Effector CD8-positive, alpha-beta T cell (primary cell): ENCODE measurements around the gene HOXA5.

Source experiments
- DNase-seq: peaks from one replicate; lab custom pipeline; 2025; lab: John Stamatoyannopoulos, UW

Gene HOXA5

DNA sequence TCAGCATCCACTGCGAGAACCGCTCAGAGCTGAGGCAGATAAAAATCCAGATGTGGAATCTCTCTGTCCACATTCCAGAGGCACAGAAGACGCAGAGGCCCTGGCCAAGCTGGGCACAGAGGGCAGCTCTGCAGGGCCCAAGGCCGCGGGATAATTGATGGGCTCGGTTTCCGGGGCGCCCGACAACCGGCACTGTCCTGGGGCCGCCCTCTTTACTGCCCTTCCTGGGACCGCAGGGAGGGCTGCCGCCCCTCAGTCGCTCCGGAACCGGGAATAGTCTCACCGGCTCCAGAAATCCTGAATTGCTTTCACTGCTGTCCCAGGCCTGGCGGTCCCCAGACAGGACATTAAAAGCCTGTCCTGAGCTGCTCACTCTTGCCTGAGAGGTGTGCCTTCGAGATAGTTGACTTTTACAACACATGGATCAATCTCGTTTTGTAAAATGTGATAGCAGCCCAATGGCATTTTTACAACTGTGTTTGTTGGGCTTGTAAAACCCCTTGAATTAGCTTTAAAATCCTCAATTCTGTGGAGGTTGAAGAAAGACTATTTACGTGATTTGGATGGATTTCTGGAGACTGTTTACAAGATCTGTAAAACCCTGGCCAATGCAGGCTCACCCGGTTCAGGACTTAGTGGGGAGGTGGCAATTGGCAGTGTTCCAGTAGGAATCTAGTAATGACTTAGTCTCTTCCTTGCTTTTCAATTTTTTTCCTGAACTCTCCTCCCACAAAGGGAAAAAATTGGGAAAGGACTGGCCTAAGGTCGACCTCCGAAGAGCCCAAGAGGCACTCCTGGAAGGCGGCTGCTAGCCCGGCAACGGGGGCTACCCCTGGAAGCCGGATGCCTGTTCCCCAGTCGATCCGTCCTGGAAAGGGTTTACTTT is 5.5 kb upstream of the HOXA5 start:
- no peak for DNase-seq

DNA sequence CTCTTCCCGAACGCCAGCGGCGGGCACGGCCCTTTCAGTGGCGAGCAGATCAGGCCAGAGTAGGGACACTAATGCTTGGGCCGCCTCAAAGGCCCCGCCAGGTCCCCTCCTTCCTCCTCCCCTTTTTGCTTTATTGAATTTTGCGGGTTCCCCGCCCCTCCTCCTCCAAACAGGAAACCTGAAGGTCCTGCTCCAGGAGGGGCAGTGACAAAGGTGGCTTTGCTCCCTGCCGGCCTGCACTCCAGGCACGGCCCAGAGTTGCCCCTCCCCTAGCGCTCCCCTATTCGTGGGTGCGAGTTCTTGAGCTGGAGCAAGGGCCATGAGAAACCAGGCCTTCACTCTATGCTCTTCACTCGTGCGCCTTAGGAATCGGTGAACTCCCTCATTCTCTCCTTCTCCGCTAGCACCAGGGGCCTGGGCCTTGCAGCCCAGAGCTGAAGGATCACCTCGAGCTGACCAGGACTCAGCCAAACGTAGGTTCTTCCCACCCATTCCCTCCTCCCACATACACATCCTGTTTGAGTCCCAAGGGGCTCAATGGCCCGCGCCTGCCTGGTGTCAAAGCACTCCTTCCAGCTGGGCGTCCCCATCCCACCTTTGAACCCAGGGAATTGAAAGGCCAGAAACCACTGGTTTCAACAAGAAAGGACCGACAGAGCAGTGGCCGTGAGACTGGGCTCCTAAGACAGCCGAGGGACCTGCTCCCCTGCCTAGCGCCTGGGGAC is 4.7 kb upstream of the HOXA5 start:
- no peak for DNase-seq

DNA sequence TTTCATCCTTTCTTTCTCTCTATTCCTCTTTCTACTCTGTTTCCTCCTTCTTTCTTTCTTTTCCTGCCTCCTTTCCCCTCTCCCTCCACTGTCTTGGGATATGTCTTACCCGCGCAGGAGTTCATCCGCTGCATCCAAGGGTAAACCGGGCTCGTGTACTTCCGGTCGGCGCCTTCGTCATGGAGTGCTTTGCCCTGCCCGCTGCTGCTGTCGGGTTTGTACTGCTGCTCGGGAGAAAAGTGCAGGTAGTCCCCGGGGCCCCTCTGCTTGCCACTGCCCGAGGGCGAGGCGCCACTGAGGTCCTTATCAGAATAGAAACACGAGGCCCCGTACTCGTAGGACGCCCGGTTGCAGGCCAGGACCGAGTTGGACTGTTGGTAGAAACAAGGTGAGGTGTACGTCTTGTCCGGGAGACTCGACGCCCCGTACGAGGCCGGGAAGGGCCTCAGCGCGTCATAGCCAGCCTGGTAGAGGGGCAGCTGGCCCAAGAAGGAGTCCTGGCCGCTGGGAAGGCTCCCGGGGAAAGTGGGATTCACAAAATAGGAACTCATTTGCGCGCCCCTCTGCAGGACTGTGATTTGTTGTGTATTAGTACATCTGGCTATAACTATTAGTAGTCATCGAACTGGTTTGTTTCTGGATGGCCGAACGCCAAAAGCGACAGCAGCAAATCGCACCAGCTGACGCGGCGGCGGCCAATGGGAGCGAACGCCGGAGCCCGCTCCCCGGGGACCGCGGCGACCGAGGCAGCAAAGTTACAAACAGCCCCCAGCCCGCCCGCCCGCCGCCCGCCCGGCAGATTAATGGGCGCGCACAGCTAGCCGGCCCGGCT is 3.9 kb upstream of the HOXA5 start, which contains the start of gene HOXA6:
TSS of gene HOXA6 (minus strand) at position 576 of the 832 bp plus-strand sequence. CDS start at position 551, 25 bp downstream.
- DNase-seq = no peak

DNA sequence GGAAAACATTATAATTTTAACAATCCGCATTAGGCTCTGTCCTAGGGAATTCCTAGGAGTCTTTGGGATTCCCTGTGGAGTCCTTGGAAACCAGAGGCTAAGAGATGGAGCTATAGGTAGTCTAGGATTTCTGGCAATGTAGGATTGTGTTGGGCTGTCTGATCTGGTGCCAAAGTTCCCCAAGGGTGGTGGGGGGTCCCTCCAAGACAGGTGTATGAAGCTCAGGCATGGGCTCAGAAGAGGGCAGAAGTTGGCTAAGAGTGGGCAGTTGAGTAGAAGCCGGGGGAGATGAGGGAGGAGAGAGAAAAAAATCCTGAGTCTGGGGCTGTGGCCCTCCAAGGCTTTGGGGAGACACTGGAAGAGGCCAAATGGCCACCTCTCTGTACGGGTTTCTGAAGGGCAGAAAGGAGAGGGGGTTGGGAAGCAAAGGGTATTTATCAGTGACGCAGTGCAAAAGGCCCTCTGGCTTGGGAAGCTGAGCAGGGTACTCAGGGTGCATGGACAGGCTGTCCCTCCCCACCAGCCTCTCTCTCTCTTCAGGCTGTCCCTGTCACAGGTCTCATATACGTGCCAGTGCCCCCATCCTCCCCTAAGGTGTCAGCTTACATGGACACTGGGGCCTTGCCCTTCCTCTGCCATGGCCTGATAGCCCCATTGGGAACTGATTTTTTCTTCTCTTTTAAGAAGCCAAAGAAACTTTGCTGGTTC is 3.2 kb upstream of the HOXA5 start:
- no peak for DNase-seq

DNA sequence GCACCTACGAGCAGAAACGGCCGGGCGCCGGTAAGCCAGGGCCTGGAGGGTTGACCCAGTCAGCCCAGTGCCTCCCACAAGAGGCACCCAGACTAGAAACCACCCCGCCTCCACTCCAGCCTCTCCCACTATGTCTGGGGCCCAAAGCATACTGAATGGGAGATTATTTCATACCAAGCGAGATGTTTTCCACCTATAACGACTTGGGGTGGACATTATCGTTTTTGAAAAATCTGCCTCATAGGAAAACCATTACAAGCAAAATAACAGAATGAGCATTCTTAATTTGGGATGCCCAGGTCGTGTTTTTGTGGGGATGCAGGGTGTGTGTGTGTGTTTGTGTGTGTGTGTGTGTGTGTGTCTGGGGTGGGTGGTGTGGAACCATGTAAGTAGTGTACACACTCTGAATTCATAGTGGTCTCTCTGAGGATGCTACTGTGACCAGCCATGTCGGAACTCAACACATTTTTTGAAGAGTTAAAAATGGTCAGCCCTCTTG is 2.5 kb upstream of the HOXA5 start:
- no peak for DNase-seq

DNA sequence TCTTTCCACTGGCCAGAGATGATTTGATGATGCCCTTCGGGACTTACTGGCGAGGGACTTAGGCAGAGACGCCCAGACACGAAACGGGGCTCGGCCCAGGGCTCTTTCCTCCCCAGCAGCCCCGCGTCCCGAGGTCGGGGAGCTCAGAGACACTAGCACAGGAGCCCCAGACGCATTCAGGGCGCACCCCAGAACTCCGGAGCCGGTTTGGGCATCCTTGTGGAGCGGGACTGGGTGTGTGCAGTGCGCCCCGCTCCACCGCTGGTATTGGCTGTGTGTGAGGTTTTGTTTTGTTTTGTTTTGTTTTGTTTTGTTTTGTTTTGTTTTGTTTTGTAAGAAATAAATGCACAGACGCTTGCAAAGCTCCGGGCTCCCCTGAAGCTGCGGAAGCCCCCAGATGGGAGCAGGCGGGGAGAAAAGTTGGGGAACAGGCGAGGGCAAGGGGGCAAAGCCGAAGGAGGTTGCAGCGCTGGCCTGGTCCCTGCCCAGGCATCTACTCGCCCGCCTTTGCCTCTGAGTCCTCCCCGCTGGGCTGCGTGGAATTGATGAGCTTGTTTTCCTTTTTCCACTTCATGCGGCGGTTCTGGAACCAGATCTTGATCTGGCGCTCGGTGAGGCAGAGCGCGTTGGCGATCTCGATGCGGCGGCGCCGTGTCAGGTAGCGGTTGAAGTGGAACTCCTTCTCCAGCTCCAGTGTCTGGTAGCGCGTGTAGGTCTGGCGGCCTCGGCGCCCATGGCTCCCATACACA is 1.9 kb upstream of the HOXA5 start:
- no peak for DNase-seq

DNA sequence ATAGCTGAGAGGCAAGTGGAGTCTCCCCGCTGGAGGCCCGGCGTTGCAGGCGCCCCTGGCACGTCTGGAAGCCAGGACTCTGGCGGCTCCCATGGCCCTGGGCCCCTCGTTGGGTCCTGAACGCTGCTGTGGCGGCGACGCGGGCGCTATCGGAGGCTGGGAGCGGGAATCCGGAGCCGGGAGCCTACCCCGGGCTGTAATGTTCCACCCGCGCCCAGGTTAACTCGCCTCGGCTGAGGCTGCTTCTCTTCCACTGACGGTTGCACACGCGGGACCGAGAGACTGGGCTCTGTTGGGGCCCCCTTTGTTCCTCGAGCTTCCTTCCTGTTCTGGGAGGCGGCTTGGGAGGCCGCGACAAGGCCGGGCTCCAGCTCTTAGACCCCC is 1.3 kb upstream of the HOXA5 start:
- DNase-seq = no peak

DNA sequence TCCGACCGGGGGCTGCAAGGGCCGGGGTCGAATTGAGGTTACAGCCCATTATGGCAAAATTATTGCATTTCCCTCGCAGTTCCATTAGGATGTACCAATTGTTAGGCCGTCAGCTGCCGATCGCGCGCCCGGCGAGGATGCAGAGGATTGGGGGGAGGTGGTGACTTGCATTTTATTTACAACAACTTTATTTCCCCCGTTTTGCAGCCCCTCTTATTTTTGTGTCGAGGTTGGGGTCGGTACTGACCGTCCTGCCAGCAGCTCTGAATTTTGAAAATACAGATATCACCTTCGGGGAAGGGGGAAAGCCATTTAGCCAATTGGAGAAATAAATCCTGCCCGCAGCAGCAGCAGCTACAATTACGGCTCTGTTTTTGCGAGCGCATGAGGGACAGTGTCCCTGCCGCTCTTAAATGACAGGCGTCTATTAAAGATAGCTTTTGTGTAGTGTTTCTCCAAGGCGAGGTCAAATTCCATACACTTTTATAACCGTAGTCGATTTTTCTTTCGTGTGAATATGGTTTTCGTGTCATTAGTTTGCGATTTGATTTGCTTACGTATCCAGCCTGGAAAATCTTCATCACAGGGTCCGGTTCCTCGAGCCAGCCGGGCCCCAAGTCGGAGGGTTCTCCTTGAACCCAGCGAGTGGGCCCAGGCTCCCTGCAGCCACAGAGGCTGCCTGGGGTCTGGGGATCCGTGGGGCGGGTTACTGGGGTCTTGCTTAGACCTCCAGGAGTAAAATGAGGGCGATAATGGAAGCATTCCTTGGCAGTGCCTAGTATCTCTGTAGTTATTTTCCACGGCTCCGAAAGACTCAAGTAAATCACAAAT is 684 bp upstream of the HOXA5 start:
- DNase-seq = no peak

DNA sequence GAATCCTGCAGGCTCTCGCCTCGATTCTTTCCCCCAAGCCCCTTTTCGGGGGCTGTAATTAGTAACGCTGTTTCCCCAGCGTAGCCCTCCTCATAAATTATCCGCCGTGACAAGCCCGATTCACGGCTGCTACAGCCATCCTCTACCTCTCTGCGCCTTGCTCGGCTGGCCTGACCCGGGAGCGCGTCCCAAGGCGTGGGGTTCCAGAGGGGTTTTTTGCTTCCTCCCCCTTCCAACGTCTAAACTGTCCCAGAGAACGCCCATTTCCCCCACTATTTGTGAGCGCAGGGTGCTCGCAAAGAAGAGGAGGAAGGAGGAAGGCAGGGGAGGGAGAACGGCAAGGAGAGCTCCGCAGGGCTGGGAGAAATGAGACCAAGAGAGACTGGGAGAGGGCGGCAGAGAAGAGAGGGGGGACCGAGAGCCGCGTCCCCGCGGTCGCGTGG is 880 bp downstream of the HOXA5 start:
- DNase-seq = no peak

DNA sequence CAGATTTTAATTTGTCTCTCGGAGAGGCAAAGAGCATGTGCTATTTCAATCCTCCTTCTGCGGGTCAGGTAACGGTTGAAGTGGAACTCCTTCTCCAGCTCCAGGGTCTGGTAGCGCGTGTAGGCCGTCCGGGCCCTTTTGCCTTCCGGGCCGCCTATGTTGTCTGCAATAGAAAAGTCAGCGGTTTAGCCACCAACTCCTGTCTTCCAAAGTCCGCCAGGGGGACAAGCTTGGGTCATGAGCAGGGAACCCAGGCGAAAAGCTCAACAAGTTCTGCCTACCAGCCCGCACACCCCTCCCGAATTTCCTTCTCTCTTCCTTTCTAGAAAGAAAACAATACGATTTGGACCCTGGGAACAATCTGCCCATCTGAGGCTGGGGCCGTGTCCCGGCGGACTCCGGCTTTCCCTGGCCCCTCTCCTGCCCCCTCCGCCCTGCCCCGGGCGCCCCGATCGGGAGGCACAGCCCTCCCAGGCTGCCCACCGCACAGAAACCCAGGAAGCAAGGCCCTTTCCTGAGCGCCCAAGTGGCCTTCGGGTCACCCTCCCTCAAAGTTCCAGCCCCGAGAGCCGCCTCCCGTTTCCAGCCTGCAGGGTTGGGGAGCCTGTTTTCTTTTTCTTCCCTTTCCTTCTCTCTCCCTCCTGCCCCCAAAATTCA is 1.4 kb downstream of the HOXA5 start:
- no peak for DNase-seq

DNA sequence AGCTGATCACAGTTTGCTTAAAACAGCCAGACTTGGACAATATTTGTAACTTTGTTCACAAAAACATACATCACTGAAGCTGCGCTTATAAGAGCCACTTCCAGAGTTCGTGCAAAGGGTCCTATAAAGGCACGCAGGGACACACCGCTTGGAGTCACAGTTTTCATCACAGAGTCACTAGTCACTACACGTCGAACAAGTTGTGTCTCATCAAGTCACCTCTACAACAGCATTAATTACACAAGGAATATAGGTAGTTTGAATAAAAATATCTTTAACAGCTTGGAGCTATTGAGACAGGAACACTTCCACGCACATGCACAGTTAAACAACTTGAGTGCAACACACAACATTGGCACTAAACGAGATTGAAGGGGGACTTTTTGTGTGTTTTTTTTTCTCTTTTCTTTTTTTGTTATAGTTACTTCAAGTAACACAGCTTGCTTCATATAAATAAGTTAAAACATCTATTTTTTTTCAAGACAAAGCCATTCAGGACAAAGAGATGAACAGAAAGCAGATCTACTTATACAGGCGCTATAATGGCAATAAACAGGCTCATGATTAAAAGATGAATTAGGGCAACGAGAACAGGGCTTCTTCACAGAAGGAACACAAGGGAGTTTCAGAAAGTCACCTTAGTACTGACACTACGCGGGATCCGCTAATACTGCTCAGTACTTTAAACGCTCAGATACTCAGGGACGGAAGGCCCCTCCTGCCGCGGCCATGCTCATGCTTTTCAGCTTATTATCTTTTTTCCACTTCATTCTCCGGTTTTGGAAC is 2.2 kb downstream of the HOXA5 start:
- DNase-seq = no peak

DNA sequence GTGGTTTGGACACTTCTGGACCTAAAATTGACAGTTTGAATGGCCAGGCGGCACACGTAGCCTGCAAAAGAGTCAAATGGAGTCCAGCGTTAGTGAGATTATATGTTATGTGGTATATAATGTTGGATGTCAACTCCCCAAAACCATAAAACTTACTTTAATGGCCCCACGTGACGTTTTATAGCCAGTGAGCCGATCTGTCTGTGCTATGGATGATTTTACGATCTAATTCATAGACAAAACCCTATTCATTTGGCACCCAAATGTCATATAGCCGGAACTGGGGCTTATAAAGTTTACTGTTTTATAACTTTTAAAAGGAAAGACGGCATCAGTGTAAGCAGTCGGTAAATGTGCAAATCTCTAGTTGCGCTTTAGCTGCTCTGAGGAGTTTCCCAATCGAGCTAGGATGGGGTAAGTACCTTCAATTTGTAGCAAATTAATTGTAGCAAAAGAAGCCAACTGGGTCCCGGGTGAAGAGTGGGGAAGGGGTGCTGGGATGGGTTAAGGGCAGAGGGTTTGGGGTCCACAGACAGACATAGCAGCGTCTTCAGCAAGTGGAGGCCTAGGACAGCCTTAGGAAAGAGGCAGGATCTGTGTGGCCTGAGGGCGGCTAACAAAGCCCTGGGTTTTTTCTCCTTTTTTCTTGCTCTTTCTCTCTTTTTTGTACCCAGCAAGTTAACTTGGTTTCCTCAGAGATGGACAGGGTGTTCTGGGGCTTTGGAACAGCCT is 3.2 kb downstream of the HOXA5 start:
- DNase-seq = no peak

DNA sequence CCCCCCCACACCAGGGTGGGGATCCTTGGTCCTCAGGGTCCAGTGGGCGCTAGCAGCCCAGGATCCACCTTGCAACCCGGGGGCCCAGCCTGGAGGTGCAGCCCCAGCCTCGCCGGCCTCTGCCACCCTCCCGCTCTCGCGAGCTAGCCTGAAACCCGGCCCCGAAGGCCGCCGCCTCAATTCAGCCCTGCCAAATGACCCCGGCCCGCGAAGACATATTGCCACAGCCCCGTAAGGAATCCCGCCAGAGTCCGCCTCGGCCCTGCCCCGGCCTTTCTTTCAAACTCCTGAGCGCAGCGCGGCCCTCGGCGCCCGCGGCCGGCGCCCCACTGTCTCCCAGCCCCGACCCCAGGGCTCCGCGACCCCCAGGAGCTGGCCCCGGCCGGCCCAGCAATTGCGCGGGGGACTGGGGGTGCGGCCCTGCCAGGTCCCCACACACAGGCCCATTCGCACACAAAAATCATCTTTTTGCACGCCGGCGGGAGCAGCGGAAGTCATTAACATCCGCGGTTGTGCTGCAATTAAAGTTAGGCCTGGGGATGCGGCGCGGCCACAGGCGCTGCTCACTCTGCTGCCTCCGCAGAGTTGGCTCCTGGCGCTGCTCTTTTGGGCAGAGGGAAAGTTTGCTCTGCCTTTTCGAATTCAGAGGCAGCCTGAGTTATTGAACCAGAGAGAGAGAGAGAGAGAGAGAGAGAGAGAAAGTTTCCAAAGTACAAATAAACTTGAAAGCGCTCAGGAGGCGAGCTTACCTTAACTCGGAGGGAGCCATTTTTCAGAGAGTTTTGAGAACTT is 4.0 kb downstream of the HOXA5 start:
- DNase-seq = no peak

DNA sequence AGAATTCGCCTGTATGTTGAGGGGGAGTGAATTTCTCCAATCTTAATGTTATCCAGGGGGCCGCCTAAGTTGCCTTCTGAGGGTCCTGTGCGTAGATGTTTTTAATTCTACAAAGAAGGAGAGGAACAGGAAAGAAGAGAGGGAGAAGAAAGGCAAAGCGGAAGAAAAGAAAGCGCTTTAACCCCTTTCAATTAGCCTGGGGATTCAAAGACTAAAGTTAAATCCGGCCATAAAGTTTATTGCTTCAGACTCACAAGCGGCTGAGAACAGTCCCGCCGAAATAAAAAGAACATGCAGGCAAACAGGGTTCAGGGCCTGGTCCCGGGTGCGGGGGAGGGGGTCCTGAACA is 4.5 kb downstream of the HOXA5 start:
- DNase-seq = no peak

DNA sequence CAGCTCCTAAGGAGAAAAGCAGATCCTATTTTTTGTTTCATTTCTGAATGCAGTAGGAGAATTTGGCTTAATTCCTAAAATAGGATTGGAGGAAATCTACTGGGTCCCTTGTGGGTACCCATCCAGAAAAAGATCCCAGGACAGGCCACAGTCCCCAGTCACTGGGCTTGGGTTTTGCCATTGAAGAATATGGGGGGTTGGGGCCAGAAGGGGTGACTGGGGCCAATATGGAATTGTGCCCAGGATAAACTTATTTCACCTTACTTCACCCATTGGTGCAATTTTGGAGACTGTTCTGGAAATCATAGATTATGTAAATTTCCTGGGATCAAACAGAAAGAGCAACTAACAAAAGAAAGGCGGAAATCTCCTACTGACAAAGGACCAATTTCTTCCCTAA is 5.0 kb downstream of the HOXA5 start:
- no peak for DNase-seq

DNA sequence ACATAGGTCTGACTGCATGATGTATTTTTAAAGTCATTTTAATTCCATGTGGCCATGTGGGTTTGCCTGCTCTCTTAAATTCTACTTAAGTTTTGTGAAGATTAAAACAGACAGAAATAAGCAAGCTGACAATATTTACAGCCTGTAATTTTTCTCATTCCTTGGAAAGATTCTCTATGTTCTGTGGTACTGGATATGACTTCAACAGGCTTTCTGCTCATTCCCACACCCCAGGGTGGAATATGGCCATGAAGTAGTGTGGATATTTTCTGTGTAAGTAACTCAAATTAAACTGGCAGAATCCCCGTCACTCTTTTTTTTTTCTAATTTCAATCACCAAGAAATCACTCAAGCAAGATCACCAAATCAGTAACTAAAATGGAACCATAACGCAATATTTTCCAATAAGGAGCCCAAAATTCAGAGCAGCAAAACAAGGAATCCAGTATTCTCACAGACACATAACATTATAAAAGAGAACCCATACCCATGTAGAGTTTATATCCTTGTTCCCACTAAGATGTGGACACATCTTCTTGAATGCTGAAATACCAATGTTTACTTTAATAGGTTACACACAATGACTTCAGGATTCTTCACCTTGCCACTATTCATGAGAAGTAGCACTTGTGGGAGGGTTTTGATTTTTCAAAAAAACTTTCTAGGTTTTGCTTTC is 5.7 kb downstream of the HOXA5 start:
- DNase-seq = no peak
